Stimulated activated CD4-positive, alpha-beta T cell treated with anti-CD3 and anti-CD28 coated beads, TNF-alpha, amount 100 ng/mL, for 48 hours (primary cell): ENCODE results near the gene REEP6.
"Not testable (repeated sequence)": the region's sequence is repeated elsewhere in the genome, so short reads cannot be mapped to it uniquely, and the experiment has no call there.

Experiments used
- DNase-seq, 3 donors: peaks; one replicate each; pipeline ENCODE4 v3.0.0-alpha.2; 2020; ENCODE audit warnings: low read depth in 3 of 3

Gene REEP6

DNA sequence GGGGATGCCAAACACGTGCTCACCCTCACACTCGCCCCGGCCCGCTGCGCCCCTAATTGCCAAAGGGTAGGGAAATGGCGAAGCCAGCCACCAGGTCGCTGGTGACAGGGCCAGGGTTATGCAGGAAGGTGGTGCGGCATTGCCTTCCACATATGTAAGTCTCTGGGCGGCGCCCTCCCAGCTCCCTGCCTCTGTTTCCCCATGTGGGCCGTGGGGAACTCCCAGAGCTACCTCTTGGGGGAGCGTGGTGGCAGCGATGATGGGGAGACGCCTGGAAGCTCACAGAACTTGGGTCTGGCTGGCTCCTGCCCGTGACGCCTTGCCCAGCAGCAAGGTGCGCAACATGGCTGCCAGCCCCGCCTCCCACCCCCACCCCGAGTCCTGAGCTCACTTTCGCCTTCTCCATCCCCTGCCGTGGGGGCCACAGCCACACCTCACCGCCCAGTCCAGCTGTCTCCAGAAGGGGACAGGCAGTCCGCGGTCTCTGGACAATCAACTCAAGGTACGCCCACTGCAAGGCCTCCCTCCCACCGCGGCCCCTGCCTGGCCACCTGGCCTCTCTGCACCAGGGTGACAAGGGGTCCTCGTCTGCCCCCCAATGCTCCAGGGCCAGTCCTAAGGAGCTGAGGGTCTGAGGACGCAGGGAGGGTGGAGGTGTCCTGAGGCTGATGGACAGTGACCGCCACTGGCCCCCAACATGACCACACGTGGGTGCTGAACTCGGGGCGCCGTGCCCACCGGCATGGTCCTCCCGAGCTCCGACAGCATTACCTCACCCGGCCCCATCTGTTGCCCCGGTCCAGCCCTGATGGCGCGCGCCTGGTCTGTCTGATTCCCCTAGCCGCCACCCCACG, 18.5 kb upstream of the REEP6 start:
- DNase-seq = no peak

DNA sequence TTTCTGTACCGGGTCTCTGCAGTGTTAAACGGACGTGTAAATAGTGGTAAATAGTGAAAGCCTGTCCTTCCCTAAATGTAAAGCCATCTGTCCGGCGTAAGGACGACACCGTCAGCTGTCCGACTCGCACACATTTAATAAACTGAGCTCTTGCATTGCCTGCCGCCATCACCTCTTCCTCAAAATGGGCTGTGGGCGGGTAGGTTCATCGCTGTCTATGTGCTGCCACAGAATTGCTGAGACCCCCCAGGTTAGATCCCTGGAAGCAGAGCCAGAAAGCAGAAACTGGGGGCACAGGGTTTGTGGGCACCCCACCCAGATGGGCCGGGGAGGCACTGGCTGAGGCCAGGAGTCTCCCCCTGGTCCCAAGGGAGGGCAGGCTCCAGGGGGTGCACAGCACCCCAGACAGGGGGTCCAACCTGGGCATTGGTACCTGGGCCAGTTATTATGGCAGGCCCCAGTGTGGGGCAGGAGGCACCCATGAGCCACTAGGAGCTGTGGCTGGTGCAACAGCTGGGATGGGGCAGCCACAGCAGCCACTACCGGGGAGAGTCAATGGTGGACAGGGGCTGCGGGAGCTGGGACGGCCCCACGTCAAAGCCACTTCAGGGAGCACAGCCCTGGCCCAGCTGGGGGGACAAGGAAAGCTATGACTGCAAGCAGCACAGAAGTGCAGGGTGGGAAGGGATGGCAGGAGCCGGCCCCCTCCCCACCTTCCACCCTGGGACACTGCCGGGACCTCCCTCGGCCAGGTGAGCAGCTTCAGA, 17.7 kb upstream of the REEP6 start:
- DNase-seq = no peak

DNA sequence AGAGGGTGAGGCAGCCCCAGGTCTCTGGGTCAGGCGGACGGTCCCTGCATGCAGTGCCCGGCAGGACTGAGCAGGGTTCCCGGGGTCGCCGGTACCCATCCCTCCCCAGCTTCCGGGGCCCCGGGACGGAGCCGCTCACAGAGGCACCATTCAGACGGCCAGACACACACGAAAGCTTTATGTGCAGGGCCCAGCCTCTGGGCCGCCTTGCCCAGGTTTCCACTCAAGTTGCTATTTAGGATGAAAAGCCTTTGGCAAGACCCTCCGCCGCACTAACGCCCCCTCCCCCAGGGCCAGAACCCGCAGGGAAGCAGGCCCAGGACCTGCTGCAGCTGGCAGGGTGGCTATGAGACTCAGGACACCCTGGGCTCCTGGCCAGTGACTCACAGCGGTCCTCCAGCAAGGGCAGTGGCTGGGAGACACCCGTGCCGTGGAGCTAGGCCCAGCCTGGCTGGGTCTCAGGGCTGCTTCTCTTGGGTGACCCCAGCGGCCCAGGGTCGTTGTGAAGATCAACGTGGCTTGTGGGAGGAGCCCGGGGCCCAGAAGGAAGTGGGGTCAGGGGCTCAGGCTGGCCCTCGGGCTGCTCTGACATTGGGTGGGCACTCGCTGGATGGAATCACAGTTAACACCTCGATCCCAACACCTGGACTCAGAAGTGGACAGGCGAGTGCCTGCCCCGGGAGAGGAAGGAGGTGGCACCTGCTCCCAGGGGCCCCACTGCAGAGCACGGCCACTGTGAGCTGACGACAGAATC, 16.8 kb upstream of the REEP6 start:
- no peak for DNase-seq

DNA sequence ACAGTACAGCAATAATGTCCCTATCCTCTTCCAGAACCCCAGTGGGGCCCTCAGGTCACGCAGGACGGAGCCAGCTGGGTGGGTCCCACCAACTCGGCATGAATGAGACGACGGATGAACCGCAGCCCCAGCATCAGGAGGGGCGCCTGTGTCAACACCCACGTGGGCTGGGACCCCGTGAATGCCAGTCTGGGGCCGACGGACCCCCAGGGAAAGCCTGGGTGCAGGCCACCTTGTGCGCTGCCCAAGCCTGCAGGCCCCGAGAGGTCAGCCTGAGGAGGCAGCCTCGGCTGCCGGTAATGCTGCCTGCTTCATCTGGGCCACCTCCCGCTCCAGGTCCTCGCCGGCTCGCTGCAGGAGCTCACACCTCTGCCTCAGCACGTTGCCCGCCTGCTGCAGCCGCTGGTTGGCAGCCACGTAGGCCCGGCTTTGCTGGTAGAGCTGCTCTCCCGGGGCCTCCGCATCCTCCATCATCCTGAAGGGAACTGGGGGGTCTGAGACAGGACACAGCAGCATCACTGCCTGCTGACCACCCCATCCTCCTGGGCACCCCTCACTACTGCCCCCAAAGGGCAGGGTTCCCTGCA, 16.1 kb upstream of the REEP6 start:
- no peak for DNase-seq

DNA sequence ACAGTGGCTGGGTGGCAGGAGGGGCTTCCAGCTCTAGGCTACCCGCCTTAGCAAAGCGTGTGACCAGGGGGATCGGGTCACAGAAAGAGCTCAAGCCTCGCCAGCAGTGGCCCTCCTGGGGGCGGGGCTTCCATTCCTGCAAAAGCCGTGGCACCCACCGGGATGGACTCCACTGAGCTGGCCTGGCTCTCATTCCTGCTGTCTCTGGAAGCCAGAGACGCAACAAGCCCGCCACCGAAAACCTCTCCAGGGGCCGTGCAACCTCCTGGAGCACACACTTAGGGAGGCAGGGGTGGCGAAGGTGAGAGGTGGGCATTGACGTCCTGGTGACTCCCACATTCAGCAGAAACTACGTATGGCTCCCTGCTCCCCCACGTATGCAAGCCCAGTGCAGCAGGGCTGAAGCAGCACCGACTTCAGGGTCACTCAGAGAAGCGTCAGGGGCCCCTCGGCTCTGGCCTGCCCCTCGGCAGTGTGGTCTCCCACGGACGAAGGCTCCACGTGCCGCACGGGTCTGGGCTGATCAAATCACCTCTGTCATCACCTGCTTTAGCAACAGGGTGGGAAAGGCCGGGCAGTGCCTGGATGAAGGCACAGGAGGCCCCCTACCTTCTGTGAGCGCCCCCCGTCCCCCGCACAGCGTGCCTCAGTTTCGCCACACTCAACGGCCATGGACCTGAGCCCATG, 15.1 kb upstream of the REEP6 start:
- DNase-seq = no peak

DNA sequence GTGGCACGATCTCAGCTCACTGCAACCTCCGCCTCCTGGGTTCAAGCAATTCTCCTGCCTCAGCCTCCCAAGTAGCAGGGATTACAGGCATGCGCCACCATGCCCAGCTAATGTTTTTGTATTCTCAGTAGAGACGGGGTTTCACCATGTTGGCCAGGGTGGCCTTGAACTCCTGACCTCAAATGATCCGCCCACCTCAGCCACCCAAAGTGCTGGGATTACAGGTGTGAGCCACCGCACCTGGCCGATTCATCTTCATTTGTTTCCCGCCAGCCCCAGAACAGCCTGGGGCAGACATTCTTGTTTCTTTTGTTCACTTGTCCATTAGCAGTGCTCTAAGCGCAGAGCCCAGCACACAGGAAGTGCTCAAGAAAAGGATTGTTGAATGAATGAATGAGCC, 13.9 kb upstream of the REEP6 start:
- DNase-seq = not testable (repeated sequence)

DNA sequence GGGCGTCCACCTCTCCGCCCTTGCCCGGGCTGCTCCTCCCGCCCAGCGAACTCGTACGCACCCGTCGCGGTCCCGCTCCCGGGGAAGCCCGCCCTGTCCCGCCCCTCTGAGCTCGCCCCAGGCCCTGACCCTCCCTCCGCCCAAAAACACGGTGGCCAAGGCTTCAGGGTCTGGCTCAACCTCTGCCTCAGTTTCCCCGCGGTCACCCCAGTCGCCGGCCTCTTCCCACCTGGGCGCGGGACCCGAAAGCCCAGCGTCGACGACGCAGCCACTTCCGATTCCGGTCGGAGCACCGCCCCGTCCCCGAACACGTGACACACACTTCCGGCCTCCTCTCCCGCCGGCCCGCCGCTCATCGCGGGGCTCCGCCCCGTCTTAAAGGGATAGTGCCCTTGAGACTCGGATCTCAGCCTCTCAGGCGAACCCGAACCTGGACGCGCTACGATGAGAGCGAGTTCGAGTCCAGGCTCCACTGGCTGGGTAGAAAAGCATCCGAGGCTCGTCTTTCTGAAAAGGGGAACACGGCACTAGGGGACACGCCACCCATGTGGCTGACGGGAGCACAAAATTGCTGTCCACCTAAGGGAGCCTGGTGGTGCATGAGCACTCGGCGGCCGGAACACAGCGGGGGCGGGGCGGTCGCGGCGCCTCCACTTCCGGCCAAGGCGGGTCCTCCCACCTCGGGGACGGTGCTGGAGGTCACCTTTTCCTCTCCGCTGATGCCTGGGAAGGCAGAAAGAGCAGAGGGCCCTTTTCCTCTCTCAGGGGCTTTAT, 11.9 kb upstream of the REEP6 start, which contains the start of gene C19orf25:
Gene C19orf25 (minus strand): TSS at position 282 of the 774 bp plus-strand sequence. CDS start 312 bp downstream, outside the sequence.
- DNase-seq = peak; percentile 84 to 94 (median 89)

DNA sequence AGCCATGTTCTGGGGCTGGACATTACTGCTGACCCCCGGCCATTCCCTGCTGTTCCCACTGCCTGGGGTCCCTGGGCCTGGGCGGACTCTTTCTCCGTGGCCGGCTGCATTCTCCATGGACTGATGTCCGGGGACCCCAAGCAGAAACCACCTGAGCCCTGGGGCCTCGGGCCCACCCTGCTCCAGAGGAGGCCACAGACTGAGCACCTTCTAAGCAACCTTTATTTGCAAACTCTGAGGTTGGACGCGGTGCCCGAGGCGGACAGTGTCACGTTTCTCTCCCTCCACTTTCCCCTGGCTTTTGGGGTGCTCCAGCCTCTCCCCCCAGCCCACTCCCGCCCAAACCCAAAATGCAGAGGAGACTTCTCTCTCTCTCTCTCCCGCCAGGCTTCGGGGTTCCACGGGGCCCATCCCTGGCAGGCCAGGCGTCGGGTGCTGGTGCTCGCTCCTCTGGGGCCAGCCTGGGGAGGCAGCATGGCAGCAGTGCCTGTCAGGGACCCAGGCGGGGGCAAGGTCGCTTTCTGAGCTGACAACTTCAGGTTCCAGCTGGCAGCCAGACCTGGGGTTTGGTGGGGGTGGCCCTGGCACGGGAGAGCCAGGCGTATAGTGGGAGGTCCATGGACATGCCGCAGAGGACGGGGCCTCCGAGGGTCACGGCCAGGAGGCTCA, 9.6 kb upstream of the REEP6 start:
- no peak for DNase-seq

DNA sequence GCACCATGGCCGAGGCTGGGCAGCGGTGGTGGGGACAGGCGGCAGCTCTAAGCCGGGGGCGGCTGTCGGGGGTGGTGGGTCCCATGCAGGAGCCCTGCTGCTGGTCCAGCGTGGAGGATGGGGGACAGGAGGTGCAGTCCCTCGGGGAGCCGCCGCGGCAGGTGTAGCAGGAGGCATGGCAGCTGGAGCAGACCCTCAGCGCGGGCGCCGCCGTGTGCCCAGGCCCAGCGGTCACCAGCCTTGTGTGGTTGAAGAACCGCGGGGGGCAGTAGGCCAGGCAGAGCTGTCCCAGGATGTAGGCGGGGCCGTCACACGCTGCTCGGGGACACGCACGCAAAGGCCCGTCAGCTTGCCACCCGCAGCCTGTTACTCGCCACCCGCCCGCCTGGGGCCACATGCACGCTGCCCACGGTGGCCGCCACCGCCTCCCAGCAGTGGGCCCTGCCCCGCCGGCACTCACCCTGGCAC, 9.1 kb upstream of the REEP6 start:
- DNase-seq = no peak

DNA sequence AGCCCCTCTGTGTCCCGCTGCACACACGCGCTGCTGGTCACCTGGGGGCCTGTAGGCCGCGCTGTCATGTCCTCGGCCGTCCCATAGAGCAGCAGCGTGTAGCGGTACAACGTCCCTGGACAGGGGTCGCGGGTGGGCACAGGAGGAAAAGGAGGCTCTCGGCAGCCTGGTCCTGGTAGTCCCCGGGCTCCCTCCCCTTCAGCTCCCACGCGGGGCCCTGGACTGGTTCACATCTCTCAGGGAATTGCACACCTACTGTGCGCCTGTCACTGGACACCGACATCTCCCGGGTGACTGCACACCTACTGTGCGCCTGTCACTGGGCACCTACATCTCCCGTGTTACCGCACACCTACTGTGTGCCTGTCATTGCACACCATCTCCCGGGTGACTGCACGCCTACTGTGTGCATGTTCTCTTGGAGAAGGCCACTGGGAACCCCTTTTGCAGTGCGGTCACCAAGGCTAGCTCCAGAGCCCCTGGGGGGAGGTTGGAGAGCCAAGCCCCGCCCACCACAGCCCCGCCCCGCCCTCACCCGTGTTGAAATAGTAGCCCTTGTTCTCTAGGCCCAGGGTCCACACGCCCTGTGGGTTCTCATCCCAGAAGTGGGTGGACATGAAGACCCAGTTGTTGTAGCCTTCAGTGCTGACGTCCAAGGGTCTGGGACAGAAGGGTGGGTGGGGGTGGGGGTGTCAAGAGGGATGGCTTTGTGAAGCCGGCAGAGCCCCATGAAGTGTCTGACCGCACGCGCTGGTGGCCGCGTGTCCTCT, 8.4 kb upstream of the REEP6 start:
- no peak for DNase-seq

DNA sequence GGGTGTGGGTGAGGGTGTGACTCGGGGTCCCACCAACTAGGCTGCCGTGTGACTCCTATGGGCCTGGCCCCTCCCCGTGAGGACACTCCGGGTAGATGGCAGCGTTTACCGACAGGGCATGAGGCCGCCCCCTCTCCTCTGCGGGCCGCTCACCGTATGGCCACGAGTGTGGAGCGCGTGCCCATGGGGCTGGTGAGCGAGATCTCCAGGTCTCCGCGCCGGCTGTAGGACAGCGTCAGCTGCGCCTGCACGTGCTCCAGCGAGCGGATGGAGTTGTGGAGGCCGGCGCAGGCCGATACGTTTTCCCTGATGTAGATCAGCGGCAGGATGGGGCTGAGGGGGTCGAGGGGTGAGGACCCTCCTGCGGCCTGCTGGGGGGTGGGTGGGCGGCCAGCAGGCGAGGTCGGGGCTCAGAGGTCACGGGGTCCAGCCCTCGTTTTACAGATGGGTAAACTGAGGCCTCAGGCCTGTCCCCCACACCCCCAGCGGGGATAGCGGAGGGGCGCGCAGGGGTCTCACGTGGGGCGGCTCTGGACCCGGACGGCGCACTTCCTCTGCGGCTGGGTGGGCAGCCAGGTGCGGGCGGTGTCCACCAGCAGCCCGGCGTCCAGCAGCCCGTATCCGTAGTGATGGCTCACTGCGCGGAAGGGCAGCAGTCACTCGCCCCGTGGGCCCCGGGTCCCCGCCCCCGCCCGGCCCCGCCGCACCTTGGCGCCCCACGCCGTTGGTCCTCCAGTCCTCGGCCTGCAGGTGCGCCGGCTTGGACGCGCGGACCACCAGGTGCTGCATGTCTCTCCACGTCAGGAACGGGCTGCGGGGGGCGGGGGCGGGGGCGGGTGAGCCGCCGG, 7.6 kb upstream of the REEP6 start:
- no peak for DNase-seq

DNA sequence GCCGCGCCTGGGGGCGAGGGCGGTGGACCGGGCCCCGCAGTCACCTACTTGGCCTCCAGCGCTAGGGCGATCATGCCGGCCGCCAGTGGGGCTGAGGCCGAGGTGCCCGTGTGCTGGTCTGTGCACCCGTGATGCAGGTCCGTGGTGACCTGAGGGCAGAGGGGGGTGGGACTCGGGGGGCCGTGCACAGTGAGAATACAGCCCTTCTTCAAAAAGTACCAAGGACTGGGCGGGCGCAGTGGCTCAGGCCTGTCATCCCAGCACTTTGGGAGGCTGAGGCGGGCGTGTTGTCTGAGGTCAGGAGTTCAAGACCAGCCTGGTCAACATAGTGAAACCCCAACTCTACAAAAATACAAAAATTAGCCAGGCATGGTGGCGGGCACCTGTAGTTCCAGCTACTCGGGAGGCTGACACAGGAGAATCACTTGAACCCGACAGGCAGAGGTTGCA, 7.0 kb upstream of the REEP6 start:
- DNase-seq = no peak

DNA sequence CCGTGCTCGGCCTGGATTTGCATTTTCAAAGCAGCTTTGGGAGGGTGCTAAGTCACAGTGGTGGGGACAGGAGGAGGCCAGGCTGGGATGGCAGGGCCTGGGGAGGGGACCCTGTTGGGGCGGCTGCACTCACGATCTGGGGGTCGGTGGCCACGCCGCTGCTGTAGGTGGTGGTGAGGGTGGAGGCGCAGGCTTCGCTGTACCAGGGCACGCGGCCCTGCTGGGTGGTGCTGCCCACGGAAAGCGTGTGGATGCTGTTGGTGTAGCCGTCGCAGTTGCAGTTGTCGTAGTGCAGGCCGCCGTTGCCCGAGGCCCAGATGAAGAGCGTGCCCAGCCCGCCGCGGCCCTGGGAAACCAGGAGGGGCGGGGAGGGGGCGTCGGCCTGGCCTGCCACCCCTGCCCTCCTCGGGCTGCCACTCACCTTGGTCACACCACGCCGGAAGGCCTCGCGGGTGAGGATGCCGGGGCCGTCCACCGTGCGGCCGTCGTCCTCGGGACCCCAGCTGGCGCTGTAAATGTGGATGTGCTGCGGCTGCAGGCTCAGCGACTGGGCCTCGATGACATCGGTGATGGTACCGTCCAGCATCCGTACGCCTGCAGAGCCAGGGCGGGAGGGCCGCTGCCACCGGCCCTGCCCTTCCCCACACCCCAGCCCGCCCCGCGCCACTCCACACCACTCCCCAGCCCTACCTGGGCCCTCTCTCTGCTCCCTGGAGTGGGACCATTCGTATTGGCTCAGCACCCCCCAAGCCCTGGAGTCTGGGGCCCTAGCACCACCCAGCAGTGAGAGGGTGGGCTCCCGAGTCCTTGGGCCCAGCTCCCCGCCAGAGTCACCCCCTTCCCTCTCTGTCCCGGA, 4.0 kb upstream of the REEP6 start:
- DNase-seq = no peak

DNA sequence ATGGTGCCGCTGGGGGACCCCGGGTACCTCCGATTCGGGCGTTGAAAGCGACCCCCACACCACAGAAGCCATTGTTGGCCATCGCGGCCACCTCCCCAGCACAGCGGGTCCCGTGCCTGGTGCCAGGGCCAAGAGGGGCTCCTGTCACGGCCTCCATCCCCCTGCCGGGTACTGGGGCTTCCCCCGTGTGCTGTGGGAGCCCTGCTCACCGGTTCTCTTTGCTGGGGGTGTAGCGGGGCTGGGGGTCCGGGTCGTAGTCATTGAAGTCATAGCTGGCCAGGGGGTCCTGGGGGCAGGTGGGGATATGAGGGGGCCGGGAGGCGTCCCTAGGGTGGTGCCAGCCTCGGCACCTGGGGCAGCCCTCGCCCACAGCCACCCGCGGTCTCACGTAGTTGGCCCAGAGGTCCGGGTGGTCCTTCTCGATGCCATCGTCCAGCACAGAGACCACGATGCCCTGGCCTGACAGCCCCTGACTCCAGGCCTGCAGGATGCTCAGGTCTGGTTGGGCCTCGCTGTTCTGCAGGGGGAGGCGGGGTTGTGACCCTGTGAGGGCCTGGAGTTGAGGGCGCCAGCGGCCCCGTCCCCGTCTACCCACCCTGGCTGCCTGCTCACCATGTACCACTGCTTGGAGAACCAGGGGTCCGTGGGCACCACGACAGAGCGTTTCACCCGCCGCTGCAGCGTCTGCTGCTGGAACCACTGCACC, 3.3 kb upstream of the REEP6 start:
- DNase-seq = no peak

DNA sequence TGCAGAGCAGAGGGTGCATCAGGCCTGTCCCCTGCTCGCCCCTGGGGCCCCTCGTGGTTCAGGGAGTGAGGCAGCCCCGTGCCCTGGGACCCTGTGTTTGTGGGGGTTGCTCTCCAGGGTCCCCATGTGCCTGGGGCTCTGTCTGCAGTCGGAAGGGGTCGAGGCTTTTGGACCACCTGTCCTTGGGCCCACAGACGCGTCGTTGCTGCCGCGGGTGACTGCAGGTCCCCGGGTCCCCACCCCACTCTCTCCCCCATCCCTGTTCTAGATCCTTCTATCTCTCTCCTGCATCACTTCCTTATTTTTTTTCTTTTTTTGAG, 2.7 kb upstream of the REEP6 start:
- DNase-seq = no peak

DNA sequence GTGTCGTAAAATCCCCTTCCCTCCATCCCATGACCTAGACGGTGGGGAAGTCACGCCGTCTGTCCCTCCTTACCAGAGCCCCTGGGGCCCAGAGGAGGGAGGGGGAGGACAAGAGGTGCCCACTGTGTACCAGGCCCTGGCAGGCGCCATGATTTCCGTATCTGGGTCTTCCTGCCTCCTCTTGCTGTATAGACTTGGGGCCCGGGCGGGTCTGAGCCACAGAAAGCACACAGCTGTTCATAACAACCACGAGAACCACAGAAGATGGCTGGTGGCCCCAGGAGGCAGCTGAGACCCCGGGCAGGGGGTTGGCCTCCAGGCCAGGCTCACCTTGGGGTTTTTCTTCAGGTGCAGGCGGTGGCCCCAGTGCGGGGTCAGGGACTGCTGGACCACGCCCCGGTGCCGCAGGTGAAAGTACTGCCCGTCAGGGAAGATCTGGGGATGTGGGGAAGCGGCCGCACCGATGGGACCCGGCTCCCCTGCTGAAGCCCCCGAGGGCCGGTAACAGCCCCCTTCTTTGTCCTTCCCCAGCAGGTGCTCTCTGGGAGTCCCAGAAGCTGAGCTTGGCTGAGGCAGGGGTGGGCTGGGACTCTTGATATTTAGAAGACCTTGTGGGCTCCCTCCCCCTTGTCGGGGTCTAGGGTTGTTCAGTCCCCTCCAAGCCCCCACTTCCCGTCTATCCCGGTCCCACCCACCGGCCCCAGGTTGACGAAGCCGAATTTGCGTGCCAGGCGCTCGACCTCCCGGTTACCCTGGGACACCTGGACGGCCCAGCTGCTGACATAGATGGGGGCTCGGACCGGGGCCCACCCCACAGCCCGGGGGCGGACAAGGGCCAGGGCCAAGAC, 1.3 kb upstream of the REEP6 start:
- DNase-seq = no peak
